Right ventricle myocardium inferior (tissue), 1 donor: ENCODE measurements around the gene FAM228B. TPM values are rescaled to one million over a fixed set of nuclear protein-coding genes. Genes with fewer than 3 reads are reported as not detected.
A peak's percentile ranks its signal among the peaks of the same experiment; 100 is the strongest.
"Not testable (repeated sequence)": the region's sequence is repeated elsewhere in the genome, so short reads cannot be mapped to it uniquely, and the experiment has no call there.

Source experiments
- ATAC-seq: fragments of 200-7000 bp; cut with Tn5 transposase; one replicate; pipeline ENCODE4 v1.9.1; 2020; ENCODE audit warnings: mild to moderate bottlenecking, moderate library complexity
- DNase-seq: peaks from one replicate; pipeline ENCODE4 v3.0.0; 2021; ENCODE audit errors: missing footprints
- intact Hi-C: fragments of 100-400 bp; cut with DNase I; formaldehyde crosslinking; loops from one replicate; pipeline ENCODE4 v1.11.0; 2022
- total RNA-seq: library from RNA; stranded (reverse); fragmentation: NEBNext Ultra II Directional; extraction: Animal tissue kit (Norgen Biotek cat#: 25700); gene quantifications from one replicate; pipeline ENCODE4 v1.2.1, GENCODE V29; 2021
- donor health status: DM: no; HTN: yes; CAD: no; lungs with severe emphysema.

Gene FAM228B
- total RNA-seq, 1 donor from 2014 or later = 21.8 TPM

- ATAC-seq, intact Hi-C loops, DNase-seq: not testable (repeated sequence)
Observed at GRCh38 chr2:24095171-24095677, 28.0 kb upstream of the FAM228B start.

DNA sequence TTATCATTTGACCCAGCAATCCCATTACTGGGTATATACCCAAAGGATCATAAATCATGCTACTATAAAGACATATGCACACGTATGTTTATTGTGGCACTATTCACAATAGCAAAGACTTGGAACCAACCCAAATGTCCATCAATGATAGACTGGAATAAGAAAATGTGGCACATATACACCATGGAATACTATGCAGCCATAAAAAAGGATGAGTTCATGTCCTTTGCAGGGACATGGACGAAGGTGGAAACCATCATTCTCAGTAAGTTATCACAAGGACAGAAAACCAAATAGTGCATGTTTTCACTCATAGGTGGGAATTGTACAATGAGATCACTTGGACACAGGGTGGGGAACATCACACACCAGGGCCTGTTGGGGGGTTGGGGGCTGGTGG is 22.5 kb upstream of the FAM228B start:
- intact Hi-C loops, DNase-seq, ATAC-seq: not testable (repeated sequence)

GRCh38 chr2:24101992-24102391 is 21.3 kb upstream of the FAM228B start:
- intact Hi-C loops = no loop called here
- ATAC-seq (no peak), DNase-seq (no peak)

DNA sequence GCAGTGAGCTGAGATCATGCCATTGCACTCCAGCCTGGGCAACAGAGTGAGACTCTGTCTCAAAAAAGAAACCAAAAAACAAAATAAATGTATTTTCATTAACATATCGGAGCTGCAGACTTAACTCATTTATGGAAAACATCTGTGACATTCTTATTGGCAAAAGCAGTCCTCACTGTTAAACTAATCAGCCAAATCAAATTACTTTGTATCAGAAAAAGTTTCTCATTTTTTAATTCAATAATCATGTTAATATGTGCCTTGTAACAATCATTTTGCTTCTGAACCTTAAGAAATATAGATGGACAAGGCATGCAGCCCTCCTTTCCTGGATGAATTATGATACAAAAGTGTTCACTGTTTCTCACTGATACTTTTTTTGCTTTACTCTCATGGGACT is 20.6 kb upstream of the FAM228B start:
- DNase-seq = no peak
- intact Hi-C loops = no loop called here
- no peak for ATAC-seq

- intact Hi-C loops = no loop called here
- no peak for ATAC-seq
- no peak for DNase-seq
Observed at GRCh38 chr2:24104110-24104650, 19.1 kb upstream of the FAM228B start.

- ATAC-seq = no peak
- intact Hi-C loops = no loop called here
- no peak for DNase-seq
Observed at GRCh38 chr2:24104906-24105305, 18.4 kb upstream of the FAM228B start.

DNA sequence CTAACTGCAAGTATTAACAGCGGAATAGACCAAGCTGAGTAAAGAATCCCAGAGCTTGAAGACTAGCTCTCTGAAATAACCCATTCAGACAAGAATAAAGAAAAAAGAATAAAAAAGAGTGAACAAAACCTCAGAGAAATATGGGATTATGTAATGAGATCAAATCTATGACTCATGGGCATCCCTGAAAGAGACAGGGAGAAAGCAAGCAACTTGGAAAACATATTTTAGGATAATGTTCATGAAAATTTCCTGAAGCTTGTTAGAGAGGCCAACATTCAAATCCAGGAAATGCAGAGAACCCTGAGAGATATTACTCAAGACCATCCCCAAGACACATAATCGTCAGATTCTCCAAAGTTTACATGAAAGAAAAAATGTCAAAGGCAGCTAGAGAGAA is 17.5 kb upstream of the FAM228B start:
- ATAC-seq = no peak
- no peak for DNase-seq
- intact Hi-C loops = no loop called here

GRCh38 chr2:24106786-24107185 is 16.5 kb upstream of the FAM228B start:
- DNase-seq = no peak
- no peak for ATAC-seq
- intact Hi-C loops = no loop called here

DNA sequence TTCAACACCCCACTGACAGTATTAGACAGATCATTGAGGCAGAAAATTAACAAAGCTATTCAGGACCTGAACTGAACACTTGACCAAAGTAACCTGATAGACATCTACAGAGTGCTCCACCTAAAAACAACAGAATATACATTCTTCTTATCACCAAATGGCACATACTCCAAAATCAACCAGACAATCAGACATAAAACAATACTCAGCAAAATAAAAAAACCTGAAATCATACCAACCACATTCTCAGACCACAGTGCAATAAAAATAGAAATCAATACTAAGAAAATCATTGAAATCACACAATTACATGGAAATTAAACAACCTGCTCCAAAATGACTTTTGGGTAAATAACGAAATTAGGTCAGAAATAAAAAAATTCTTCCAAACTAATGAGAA is 15.9 kb upstream of the FAM228B start:
- no peak for DNase-seq
- no peak for ATAC-seq
- intact Hi-C loops = no loop called here

- intact Hi-C loops, ATAC-seq, DNase-seq: not testable (repeated sequence)
Observed at GRCh38 chr2:24109431-24109830, 13.8 kb upstream of the FAM228B start.

- DNase-seq (no peak), ATAC-seq (peak; percentile 16)
- intact Hi-C loops = no loop called here
Observed at GRCh38 chr2:24110660-24111303, 12.5 kb upstream of the FAM228B start.

DNA sequence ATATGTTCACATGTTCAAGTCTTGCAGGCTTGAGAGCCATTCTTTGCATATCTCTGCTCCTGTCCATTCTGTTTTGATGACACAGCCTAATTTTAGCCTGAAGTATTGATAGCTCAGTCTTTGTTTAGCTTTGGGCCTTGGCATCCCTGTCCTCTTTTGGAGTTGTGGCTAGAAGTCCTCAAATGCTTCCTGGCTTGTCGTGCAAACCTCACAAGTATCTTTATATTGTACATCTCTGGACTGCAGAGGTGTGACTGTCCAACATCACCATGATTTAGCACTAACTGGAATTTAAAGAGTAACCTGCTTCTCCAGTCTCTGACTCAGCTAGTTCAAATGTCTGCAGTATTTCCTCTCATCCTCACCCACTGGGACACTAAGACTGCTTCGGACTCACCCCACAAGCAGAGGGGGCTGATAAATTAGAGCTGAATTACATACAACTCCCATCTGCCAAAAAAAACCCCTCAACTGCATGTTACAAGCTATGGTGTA is 11.8 kb upstream of the FAM228B start:
- DNase-seq (no peak), ATAC-seq (peak; percentile 80)
- intact Hi-C loops = no loop called here

- no peak for ATAC-seq
- DNase-seq = no peak
- intact Hi-C loops = no loop called here
Observed at GRCh38 chr2:24115057-24115456, 8.2 kb upstream of the FAM228B start.

DNA sequence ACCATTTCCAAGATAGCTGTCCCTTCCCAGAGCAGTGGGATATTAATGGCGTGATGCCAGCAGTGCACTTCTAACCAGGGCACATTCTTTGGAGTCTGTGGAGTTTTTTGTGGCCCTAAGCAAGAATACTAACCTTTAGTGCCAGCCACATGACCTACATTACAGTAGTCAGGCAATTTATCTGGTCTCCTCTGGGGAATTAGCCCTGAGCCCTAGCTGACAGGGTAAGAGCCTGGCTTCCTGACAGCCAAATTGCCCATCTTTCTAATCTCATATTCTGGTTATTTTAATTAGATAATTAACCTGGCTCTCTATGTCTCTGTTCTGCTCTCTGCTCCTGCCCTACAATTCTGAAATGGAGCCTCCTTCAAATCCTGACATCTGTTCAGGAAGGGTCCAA is 5.4 kb upstream of the FAM228B start:
- no peak for ATAC-seq
- intact Hi-C loops = no loop called here
- no peak for DNase-seq

- intact Hi-C loops = no loop called here
- ATAC-seq = no peak
- no peak for DNase-seq
Observed at GRCh38 chr2:24121066-24121465, 2.2 kb upstream of the FAM228B start.

- intact Hi-C loops = no loop called here
- ATAC-seq = no peak
Observed at GRCh38 chr2:24121469-24121868, 1.8 kb upstream of the FAM228B start.

DNA sequence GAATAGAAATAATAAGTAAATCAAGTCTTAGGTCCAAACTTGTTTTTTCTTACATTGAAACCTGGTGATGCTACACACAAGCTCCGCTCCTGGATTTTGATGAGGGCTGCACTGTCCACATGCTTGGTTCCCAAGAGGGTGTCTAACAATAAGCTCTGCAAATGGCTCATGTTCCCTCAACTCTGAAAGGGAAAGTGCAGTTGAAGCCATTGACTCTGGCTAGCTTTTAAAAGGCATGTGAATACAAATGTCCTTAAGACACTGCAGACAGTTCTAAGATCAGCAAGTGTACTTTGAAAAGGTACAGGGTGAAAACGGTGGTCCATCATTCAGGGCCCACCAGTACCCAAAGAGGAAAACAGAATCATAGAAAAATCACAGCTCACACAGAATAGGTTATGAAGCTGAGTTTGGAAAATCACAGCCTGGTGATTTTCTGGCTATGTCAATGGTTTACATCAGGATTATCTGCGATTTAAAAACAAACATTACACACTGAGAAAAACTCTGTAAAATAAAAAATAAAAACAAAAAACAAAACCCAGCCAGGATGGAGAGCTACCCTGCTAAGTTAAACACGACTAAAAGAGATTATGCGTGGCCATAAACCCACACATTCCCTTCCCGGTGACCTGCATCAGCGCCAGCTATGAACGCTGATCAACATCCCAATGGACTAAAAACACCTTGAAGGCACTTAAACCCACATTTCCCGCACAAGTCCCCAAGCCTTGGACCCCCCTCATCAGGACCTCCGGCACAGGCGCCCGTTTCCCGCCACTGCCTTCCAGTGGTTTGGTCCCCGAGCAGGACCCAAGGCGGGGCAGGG is 689 bp upstream of the FAM228B start:
- intact Hi-C loops = no loop called here
- ATAC-seq = no peak
- DNase-seq = no peak

More at GRCh38 chr2:24121469-24121868, 1.8 kb upstream of the FAM228B start:
- DNase-seq = no peak

DNA sequence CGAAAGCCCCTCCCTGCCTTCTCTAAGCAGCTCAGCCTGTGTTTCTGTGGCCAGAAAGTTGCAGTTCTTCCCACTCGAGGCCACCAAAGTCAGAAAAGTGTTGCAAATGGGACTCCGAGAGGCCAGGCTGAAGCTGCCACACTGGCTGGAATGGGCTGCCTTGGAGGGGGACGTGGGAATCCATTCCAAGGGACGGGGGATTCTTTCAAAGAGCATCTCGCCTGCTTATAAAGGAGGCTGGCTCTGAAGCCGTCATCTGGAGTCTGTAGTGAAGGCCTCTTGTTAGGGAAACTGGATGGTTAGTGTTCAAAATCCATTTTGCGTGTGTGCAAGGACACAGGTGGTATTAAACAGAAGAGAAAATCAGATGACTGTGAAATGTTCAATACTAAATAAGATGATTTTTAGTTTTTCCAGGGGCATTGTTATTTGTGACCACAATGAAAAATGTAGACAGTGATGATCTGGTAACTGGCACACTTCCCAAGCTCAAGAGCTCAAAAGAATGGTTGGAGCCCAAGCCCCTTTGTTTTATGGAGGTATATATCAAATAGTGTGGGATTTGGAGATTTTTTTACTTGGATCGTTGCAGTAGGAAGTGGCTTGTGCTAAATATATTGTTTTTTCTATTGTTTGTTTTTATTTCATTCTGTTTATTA is 782 bp downstream of the FAM228B start:
- no peak for ATAC-seq
- no peak for DNase-seq
- intact Hi-C loops = no loop called here

DNA sequence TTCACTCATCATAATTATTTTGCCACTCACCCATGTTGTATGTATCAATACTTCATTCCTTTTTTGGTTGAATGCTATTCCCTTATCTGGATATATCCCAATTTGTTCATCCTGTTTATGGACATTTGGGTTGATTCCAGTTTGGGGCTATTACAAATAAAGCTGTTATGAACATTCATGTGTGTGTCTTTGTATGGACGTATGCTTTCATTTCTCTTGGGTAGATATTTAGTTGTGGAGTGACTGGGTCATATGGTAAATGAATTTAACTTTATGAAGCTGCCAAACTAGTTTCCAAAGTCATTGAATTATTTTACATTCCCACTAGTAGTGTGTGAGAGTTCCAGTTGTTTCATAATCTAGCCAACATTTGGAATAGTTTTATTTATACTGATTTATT is 2.7 kb downstream of the FAM228B start:
- intact Hi-C loops = no loop called here
- ATAC-seq (no peak), DNase-seq (no peak)
